A549 (cell line): ENCODE results near the gene CTIF. TPM values are rescaled to one million over a fixed set of nuclear protein-coding genes. Genes with fewer than 3 reads are reported as not detected.

ENCODE experiments used
- ATAC-seq, 2 experiments: fragments of 200-7000 bp in 1 of 2; fragments of >200 bp in 1 of 2; cut with Nextera tagmentation in 1 of 2; cut with Tn5 transposase in 1 of 2; 3 replicates each; pipeline versions ENCODE4 v1.8.0 to v1.9.1; 2018 to 2020; ENCODE audit warnings: mild to moderate bottlenecking in 1 of 2, moderate library complexity in 1 of 2
- CTCF ChIA-PET: fragments of 300-600 bp; sonication (Branson Sonifier 250); formaldehyde crosslinking; extraction: SDS; loops from one replicate; lab custom pipeline; 2021; ENCODE audit warnings: antibody characterized with exemption, inconsistent platforms; lab: Yijun Ruan, JAX
- POLR2A ChIA-PET: fragments of 350-600 bp; formaldehyde crosslinking; extraction: SDS; loops from one replicate; lab custom pipeline; 2021; ENCODE audit warnings: antibody characterized with exemption, inconsistent platforms; lab: Yijun Ruan, JAX
- DNase-seq, 2 experiments: peaks; one replicate each; pipeline versions ENCODE4 v3.0.0 to v3.0.0-alpha.2; 2011 to 2016; ENCODE audit warnings: low read depth in 1 of 2, low spot score in 1 of 2
- FAIRE-seq: peaks from 2 replicates; lab custom pipeline; 2011; peaks lifted over from hg19 to GRCh38; lab: Jason Lieb, UNC
- H3K27ac ChIP-seq, 2 experiments: fragments of >200 bp; sonication (Bioruptor Twin); formaldehyde crosslinking; 3 replicates each; pipeline ENCODE4 v1.5.1; 2016 to 2017
- H3K4me1 ChIP-seq: fragments of >200 bp; sonication (Bioruptor Twin); formaldehyde crosslinking; 3 replicates; pipeline ENCODE4 v1.6.1; 2016
- H3K4me2 ChIP-seq: fragments of >200 bp; sonication (Bioruptor Twin); formaldehyde crosslinking; 3 replicates; pipeline ENCODE4 v1.6.1; 2016
- H3K4me3 ChIP-seq: fragments of >200 bp; sonication (Bioruptor Twin); formaldehyde crosslinking; 3 replicates; pipeline ENCODE4 v1.5.1; 2016
- H3K9me3 ChIP-seq: fragments of >200 bp; sonication (Bioruptor Twin); formaldehyde crosslinking; 3 replicates; pipeline ENCODE4 v1.6.1; 2016
- CBX2 ChIP-seq: fragments of 200-600 bp; sonication (generic); IDR thresholded peaks from 2 replicates; pipeline ENCODE4 v1.6.1; 2016; ENCODE audit warnings: low read depth, mild to moderate bottlenecking, borderline replicate concordance
- CHD2 ChIP-seq: fragments of 150-350 bp; IDR thresholded peaks from 2 replicates; pipeline ENCODE4 v1.6.1; 2014; ENCODE audit warnings: low read length; ENCODE audit not compliant: partially characterized antibody
- EHF ChIP-seq: fragments of 250-450 bp; sonication (Bioruptor Pico); IDR thresholded peaks from 2 replicates; pipeline ENCODE4 v1.5.0; 2020; ENCODE audit warnings: mild to moderate bottlenecking
- EP300 ChIP-seq, 2 experiments: fragments of >200 bp; sonication (Bioruptor Twin); formaldehyde crosslinking; IDR thresholded peaks; 2 replicates in 1 of 2; 3 replicates in 1 of 2; pipeline ENCODE4 v1.6.1; 2016 to 2017
- FOXS1 ChIP-seq: fragments of 250-450 bp; sonication (Bioruptor Pico); IDR thresholded peaks from 2 replicates; pipeline ENCODE4 v1.5.0; 2020; ENCODE audit warnings: mild to moderate bottlenecking, moderate library complexity
- HEYL ChIP-seq: fragments of 250-450 bp; sonication (Bioruptor Pico); IDR thresholded peaks from 2 replicates; pipeline ENCODE4 v1.8.0; 2021; ENCODE audit warnings: mild to moderate bottlenecking, moderate library complexity
- HOXB13 ChIP-seq: fragments of 250-450 bp; sonication (Bioruptor Pico); IDR thresholded peaks from 2 replicates; pipeline ENCODE4 v1.5.0; 2020; ENCODE audit warnings: low read depth, mild to moderate bottlenecking, moderate library complexity
- HOXB5 ChIP-seq: fragments of 250-450 bp; sonication (Bioruptor Pico); IDR thresholded peaks from 2 replicates; pipeline ENCODE4 v1.5.0; 2020; ENCODE audit warnings: mild to moderate bottlenecking, moderate library complexity
- JUNB ChIP-seq: fragments of >200 bp; sonication (Bioruptor Twin); formaldehyde crosslinking; IDR thresholded peaks from 2 replicates; pipeline ENCODE4 v1.6.1; 2016
- KDM1A ChIP-seq: fragments of 200-600 bp; sonication (generic); IDR thresholded peaks from 2 replicates; pipeline ENCODE4 v1.6.1; 2016; ENCODE audit warnings: low read depth, mild to moderate bottlenecking
- KDM5A ChIP-seq: fragments of 200-600 bp; sonication (generic); IDR thresholded peaks from 2 replicates; pipeline ENCODE4 v1.6.1; 2016; ENCODE audit warnings: antibody characterized with exemption, mild to moderate bottlenecking
- MAZ ChIP-seq: fragments of 150-350 bp; IDR thresholded peaks from 2 replicates; pipeline ENCODE4 v1.6.1; 2014; ENCODE audit warnings: antibody characterized with exemption, low read depth, low read length, borderline replicate concordance
- POLR2A ChIP-seq: IDR thresholded peaks from 2 replicates; pipeline ENCODE4 v1.6.1; 2012; ENCODE audit warnings: mild to moderate bottlenecking, low read length
- RCOR1 ChIP-seq: fragments of 150-350 bp; IDR thresholded peaks from 2 replicates; pipeline ENCODE4 v1.6.1; 2014; ENCODE audit warnings: antibody characterized with exemption, low read length, low read depth
- SREBF2 ChIP-seq: fragments of 450-650 bp; IDR thresholded peaks from 2 replicates; pipeline ENCODE4 v1.6.1; 2014; ENCODE audit warnings: mild to moderate bottlenecking, moderate library complexity
- ZFP36 ChIP-seq: fragments of 450-650 bp; IDR thresholded peaks from 2 replicates; pipeline ENCODE4 v1.6.1; 2014; ENCODE audit warnings: borderline replicate concordance; ENCODE audit not compliant: partially characterized antibody
- ZNF302 ChIP-seq: fragments of 250-450 bp; sonication (Bioruptor Pico); IDR thresholded peaks from 2 replicates; pipeline ENCODE4 v1.9.0; 2021; ENCODE audit warnings: inconsistent platforms, mild to moderate bottlenecking, moderate library complexity
- WGBS: methylation state at CpG from one replicate; pipeline ENCODE4 v1.1.6; 2017; ENCODE audit errors: missing lambda C conversion rate; 5-methylcytosine and 5-hydroxymethylcytosine counted together
- polyA plus RNA-seq, 4 experiments: library from polyadenylated mRNA; depleted of rRNA in 3 of 4; stranded (reverse); fragments of >200 nt; fragmentation: RNase III in 1 of 4; extraction: RNeasy Plus Mini Kit Qiagen cat#74134 plus additional on column Dnase treatment in 1 of 4; gene quantifications; 2 replicates in 3 of 4; 3 replicates in 1 of 4; pipeline ENCODE4 v1.2.3, GENCODE V29; 2011 to 2017
- TF ChIP-seq, protein P1 (sequence below): fragments of 200-600 bp; sonication (generic); IDR thresholded peaks from 2 replicates; pipeline ENCODE4 v1.6.1; 2016; ENCODE audit warnings: antibody characterized with exemption, mild to moderate bottlenecking, moderate library complexity
- TF ChIP-seq, protein P2 (sequence below): fragments of 250-450 bp; sonication (Bioruptor Pico); IDR thresholded peaks from 2 replicates; pipeline ENCODE4 v1.5.0; 2020; ENCODE audit warnings: low read depth, mild to moderate bottlenecking, moderate library complexity
- TF ChIP-seq, protein P3 (sequence below): fragments of 450-650 bp; IDR thresholded peaks from 2 replicates; pipeline ENCODE4 v1.6.1; 2014; ENCODE audit warnings: antibody characterized with exemption
- TF ChIP-seq, protein P4 (sequence below): fragments of 250-450 bp; sonication (Bioruptor Pico); IDR thresholded peaks from 2 replicates; pipeline ENCODE4 v1.5.0; 2021; ENCODE audit warnings: mild to moderate bottlenecking, moderate library complexity, borderline replicate concordance

Gene CTIF
- polyA plus RNA-seq, 2 of the 4 experiments (the other 2 are of a cell fraction), result 17.0 to 24.7 TPM

- TF ChIP-seq, protein P1, sequence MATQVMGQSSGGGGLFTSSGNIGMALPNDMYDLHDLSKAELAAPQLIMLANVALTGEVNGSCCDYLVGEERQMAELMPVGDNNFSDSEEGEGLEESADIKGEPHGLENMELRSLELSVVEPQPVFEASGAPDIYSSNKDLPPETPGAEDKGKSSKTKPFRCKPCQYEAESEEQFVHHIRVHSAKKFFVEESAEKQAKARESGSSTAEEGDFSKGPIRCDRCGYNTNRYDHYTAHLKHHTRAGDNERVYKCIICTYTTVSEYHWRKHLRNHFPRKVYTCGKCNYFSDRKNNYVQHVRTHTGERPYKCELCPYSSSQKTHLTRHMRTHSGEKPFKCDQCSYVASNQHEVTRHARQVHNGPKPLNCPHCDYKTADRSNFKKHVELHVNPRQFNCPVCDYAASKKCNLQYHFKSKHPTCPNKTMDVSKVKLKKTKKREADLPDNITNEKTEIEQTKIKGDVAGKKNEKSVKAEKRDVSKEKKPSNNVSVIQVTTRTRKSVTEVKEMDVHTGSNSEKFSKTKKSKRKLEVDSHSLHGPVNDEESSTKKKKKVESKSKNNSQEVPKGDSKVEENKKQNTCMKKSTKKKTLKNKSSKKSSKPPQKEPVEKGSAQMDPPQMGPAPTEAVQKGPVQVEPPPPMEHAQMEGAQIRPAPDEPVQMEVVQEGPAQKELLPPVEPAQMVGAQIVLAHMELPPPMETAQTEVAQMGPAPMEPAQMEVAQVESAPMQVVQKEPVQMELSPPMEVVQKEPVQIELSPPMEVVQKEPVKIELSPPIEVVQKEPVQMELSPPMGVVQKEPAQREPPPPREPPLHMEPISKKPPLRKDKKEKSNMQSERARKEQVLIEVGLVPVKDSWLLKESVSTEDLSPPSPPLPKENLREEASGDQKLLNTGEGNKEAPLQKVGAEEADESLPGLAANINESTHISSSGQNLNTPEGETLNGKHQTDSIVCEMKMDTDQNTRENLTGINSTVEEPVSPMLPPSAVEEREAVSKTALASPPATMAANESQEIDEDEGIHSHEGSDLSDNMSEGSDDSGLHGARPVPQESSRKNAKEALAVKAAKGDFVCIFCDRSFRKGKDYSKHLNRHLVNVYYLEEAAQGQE, result no peak
- TF ChIP-seq CBX2, result no peak
- TF ChIP-seq HEYL (CRISPR knock-in tag), result no peak
- no peak for TF ChIP-seq RCOR1
Observed at GRCh38 chr18:48887294-48887904, 348.6 kb downstream of the CTIF start (continued).

GRCh38 chr18:48887905-48888772, 349.3 kb downstream of the CTIF start:
- Histone ChIP-seq H3K4me2 (no peak overlapping the region), H3K4me1 (no peaks in the 10 kb centered on the region), H3K27ac (no peak overlapping the region), H3K4me3 (no peak overlapping the region), H3K9me3 (no peaks in the 10 kb centered on the region)
- ChIA-PET POLR2A (no interaction called here), CTCF (no interaction called here)
- TF ChIP-seq, protein P2, sequence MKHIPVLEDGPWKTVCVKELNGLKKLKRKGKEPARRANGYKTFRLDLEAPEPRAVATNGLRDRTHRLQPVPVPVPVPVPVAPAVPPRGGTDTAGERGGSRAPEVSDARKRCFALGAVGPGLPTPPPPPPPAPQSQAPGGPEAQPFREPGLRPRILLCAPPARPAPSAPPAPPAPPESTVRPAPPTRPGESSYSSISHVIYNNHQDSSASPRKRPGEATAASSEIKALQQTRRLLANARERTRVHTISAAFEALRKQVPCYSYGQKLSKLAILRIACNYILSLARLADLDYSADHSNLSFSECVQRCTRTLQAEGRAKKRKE, result no peak
- no peak for TF ChIP-seq EP300 (IDR thresholded peaks at IDR 0.05)
- no peak for TF ChIP-seq SREBF2
- no peak for TF ChIP-seq MAZ
- TF ChIP-seq FOXS1 (CRISPR knock-in tag), result no peak
- no peak for TF ChIP-seq EHF (CRISPR knock-in tag)
- TF ChIP-seq ZFP36, result no peak
- TF ChIP-seq HOXB13, result no peak
- TF ChIP-seq KDM1A, result no peak
- no peak for TF ChIP-seq POLR2A
- TF ChIP-seq, protein P3, sequence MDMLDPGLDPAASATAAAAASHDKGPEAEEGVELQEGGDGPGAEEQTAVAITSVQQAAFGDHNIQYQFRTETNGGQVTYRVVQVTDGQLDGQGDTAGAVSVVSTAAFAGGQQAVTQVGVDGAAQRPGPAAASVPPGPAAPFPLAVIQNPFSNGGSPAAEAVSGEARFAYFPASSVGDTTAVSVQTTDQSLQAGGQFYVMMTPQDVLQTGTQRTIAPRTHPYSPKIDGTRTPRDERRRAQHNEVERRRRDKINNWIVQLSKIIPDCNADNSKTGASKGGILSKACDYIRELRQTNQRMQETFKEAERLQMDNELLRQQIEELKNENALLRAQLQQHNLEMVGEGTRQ, result no peak
- TF ChIP-seq, protein P4, sequence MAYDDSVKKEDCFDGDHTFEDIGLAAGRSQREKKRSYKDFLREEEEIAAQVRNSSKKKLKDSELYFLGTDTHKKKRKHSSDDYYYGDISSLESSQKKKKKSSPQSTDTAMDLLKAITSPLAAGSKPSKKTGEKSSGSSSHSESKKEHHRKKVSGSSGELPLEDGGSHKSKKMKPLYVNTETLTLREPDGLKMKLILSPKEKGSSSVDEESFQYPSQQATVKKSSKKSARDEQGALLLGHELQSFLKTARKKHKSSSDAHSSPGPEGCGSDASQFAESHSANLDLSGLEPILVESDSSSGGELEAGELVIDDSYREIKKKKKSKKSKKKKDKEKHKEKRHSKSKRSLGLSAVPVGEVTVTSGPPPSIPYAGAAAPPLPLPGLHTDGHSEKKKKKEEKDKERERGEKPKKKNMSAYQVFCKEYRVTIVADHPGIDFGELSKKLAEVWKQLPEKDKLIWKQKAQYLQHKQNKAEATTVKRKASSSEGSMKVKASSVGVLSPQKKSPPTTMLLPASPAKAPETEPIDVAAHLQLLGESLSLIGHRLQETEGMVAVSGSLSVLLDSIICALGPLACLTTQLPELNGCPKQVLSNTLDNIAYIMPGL (CRISPR knock-in tag), result no peak
- TF ChIP-seq JUNB, result no peak
- TF ChIP-seq HOXB5 (CRISPR knock-in tag), result no peak
- TF ChIP-seq ZNF302 (CRISPR knock-in tag), result no peak
- no peak for TF ChIP-seq CHD2
- TF ChIP-seq KDM5A, result no peak
- 91% methylated on average over 16 of the region's 18 CpGs for WGBS
- DNase-seq, result no peak
- FAIRE-seq, result no peak
- no peak for ATAC-seq
